IPS-NIHi7 (cell line): Measurements from ENCODE around the gene SHFL.

Experiments used
- DNase-seq: peaks from one replicate; pipeline ENCODE4 v3.0.0; 2012; ENCODE audit warnings: mixed read lengths; ENCODE audit errors: extremely low spot score

The SHFL gene

GRCh38 chr19:10109528-10109927 lies 23.4 kb downstream of the SHFL start:
- DNase-seq, result no peak

DNA sequence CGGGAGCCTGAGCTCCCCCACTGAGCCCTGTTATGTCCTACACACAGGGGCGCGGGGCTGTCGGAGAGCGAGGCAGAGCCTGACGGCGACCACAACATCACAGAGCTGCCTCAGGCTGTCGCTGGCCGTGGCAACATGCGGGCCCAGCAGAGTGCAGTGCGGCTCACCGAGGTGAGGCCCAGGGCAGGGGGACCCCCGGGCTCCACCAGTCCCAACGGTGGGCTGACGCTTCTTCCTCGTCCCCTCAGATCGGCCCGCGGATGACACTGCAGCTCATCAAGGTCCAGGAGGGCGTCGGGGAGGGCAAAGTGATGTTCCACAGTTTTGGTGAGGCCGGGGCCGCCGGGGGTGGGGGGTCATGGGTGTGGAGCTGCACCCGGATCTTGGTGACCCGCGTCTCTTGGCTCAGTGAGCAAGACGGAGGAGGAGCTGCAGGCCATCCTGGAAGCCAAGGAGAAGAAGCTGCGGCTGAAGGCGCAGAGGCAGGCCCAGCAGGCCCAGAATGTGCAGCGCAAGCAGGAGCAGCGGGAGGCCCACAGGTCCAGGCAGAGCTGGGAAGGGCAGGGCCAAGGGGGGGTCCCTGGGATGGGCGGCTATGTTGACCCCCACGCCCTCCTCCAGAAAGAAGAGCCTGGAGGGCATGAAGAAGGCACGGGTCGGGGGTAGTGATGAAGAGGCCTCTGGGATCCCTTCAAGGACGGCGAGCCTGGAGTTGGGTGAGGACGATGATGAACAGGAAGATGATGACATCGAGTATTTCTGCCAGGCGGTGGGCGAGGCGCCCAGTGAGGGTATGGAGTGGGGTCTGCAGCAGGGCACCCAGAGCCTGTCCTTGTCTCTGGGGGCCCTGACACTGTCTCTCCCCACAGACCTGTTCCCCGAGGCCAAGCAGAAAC lies 24.2 kb downstream of the SHFL start:
- no peak for DNase-seq

GRCh38 chr19:10110972-10111317 lies 24.8 kb downstream of the SHFL start:
- no peak for DNase-seq

- DNase-seq, result no peak
Measured at GRCh38 chr19:10111405-10111811, 25.3 kb downstream of the SHFL start, which contains the start of gene P2RY11. P2RY11 (plus strand) TSS chr19:10111693; CDS start chr19:10111722, 29 bp downstream.

GRCh38 chr19:10112037-10112761 lies 26.1 kb downstream of the SHFL start:
- DNase-seq, result no peak

DNA sequence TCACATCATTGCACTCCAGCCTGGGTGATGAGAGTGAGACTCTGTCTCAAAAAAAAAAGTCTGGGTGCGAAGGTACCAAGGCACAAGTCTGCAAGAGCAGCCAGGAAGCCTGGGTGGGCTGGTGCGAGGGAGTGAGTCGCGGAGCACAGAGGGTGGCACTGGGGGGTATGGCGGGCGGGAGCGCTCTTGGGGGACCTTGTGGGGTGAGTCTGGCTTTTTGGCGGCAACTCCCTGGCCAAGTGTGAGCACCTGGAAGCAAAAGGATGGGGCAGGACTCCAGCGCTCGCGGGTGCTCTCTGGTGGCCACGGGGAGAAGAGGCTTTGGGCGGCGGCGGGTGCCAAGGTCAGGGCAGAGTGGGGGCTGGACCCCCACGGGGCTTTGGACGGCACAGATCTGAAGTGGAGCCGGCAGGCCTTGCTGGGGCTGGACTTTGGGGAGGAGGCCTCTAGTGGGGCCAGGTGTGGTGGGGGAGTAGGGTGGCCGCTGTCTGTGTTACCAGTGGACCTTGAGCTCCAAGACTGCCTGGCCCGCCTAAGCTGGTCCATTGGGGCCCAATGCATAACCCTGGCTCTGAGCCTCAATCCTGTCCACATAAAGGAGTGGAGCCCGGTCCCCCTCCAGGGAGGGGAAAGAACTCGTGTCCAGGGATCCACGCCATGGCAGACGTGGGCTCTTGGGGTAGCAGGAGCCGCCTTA lies 26.9 kb downstream of the SHFL start:
- peak; percentile 75 for DNase-seq

GRCh38 chr19:10113592-10113963 lies 27.5 kb downstream of the SHFL start:
- DNase-seq, result no peak

- no peak for DNase-seq
Measured at GRCh38 chr19:10113964-10114650, 28.0 kb downstream of the SHFL start.

DNA sequence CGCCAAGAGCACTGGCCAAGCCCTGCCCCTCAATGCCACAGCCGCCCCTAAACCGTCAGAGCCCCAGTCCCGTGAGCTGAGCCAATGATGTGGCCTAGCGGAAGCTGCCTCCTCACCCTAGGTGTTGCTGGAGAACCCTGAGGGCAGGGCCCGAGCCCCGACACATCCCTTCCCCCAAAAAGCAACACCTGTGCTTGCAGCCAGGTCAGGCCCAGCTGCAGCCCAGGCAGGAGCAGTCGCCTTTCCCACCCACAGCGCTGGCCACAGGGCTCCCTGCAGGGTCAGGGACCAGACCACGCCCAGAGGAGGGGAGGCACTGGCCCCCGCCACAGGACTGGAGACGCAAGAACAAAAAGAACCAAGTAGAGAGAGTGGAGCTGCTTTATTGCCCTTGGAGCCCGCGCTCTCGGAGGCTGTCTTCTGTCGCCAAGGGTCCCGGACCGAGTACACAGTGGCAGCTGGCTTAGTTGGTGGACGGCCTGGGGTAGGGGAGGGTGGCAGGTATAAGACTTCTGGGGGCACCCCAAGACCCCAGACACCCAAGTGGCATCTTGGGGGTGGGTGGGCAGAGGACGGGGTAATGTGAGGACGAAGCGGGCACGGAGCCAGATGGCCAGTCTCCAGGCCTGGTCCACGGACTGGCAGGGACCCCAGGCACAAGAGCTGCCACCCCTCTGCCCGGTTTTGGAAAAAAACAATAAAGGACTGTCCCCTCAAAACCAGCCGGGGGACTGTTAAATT lies 28.7 kb downstream of the SHFL start:
- no peak for DNase-seq

DNA sequence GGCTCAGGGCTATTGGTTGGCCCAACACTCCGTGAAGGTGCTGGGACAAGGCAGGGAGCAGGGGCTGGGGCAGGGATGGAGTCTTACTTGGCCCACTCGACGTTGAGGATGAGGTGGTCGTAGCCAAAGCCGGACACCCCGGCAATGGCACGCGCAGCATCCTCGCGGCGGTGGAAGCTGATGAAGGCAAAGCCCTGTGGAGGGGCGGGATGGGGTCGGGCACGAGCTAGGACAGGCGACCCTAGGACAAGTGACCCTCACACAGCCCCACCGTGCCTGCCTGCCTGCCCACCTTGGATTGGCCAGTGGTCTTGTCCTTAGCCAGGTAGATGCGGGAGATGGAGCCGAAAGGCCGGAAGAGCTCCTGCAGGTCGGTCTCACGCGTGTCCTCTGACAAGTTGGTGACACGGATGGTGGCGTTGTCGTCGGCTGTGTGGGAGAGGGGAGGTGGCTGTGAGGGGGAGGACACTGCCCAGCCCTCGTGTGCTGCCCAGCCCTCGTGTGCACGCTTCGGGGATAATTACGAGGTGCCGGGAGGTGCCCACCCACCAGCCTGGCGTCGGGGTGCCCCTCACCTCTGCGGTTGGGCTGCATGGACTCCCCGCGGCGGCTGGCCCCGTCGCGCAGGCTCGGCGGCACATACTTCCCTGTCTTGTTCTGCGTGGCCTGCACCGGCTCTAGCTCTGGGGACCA lies 29.4 kb downstream of the SHFL start:
- DNase-seq, result no peak

- DNase-seq, result no peak
Measured at GRCh38 chr19:10116085-10116865, 30.2 kb downstream of the SHFL start.

- no peak for DNase-seq
Measured at GRCh38 chr19:10116866-10117616, 30.9 kb downstream of the SHFL start.

DNA sequence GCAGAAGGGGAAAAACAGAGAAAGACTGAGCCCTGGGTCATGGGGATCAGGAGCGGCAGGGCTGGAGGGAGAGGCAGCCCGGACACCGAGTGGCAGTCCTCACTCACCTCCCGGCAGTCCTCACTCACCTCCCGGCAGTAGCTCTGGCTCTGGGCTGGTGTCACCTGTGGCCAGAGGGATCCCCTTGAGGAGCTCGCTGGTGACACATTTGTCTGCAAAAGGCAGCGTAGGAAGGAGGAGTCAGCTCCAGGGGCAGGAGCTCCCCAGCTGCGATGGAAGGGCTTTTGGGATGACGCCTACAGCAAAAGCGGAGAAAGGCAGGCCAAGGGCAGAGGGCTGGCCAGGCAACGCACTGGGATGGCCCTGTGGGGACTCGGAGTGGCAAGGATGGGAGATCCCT lies 32.8 kb downstream of the SHFL start:
- no peak for DNase-seq

DNA sequence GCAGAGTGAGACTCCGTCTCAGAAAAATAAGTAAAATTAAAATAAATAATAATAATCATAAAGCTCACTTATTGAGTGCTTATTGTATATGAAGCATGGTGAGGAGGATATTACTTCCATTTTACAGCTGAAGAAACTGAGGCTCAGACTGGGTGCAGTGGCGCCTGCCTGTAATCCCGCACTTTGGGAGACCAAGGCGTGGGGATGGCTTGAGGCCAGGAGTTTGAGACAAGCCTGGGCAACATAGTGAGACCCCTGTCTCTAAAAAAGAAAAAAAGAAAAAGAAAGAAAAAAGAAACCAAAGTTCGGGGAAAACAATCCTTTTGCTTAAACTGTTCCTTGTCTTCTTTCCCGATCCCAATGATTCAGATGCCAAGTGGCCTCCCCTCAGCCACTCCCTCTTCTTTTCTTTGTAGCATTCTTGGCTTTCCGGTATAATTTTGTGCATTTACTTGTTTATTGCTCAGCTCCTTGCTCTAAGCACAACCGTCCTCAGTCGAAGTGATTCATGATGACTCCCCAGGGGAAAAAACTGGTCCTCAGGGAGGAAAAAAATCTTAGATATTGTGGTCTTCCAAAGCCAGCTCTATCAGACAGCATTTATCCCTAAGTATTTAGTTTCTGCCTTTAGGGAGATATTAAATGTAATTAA lies 34.5 kb downstream of the SHFL start:
- DNase-seq, result no peak

DNA sequence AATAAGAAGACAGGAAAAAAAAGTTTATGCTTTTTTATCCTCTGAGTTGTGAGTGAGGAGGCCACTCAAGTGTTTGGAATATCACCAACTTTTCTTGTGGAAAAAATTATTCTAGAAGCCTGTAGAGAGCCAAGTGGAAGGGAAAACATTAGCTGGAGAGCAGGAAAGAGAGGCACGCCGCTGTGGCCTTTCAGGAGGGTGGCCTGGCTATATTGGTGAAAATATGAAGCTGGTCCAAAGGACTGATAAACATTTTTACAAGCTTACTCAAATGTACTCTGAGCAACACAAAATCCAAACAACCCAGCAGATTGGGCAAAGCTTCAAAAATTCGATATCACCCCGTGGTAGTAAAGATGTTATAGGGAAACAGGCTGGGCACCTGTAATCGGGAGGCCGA lies 35.9 kb downstream of the SHFL start:
- DNase-seq, result no peak

DNA sequence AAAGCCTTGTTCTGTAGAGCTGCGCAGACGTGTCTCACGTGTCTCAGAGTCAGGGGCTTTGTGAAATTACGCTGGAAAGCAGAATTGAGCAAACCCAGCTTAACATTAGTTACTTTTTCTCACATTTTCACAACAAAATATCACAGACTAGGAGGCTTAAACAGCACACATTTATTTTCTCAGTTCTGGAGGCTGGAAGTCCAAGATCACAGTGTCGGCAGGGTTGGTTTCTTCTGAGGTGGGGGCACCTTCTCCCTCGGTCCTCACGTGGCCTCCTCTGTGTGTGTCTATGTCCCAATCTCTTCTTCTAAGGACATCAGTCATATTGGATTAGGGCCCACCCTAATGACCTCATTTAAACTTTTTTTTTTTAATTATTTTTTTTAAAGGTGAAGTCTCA lies 38.3 kb downstream of the SHFL start:
- no peak for DNase-seq

GRCh38 chr19:10126213-10126639 lies 40.1 kb downstream of the SHFL start:
- no peak for DNase-seq

GRCh38 chr19:10132905-10133304 lies 46.8 kb downstream of the SHFL start:
- no peak for DNase-seq
